Rectal smooth muscle tissue (tissue), 1 donor: ENCODE measurements around the gene TFAP2A.

Experiments used
- H3K27ac ChIP-seq: one replicate; pipeline ENCODE4 v1.7.0; 2013; ENCODE audit warnings: low read depth, low read length, inconsistent platforms
- H3K27me3 ChIP-seq: one replicate; pipeline ENCODE4 v1.7.0; 2013; ENCODE audit warnings: low read length; ENCODE audit not compliant: control insufficient read depth, insufficient read depth
- H3K36me3 ChIP-seq: one replicate; pipeline ENCODE4 v1.7.0; 2013; ENCODE audit warnings: low read length; ENCODE audit not compliant: control insufficient read depth, insufficient read depth
- H3K4me1 ChIP-seq: one replicate; pipeline ENCODE4 v1.7.0; 2013; ENCODE audit warnings: low read length; ENCODE audit not compliant: control insufficient read depth, insufficient read depth
- H3K4me3 ChIP-seq: one replicate; pipeline ENCODE4 v1.7.0; 2013; ENCODE audit warnings: low read length
- H3K9ac ChIP-seq: one replicate; pipeline ENCODE4 v1.7.0; 2013; ENCODE audit warnings: low read length

TFAP2A gene

GRCh38 chr6:10386756-10387654, 27.9 kb downstream of the TFAP2A start:
- H3K36me3 ChIP-seq, result no peaks in the 10 kb centered on the region
- no peaks in the 10 kb centered on the region for H3K4me1 ChIP-seq
- H3K4me3 ChIP-seq, result no peak overlapping the region
- no peak overlapping the region for H3K27ac ChIP-seq
- peaks cover 56% of the 10 kb centered on the region for H3K27me3 ChIP-seq
- H3K9ac ChIP-seq, result no peak overlapping the region

GRCh38 chr6:10386220-10386619, 28.7 kb downstream of the TFAP2A start:
- Histone ChIP-seq H3K4me3 (no peak overlapping the region), H3K4me1 (no peaks in the 10 kb centered on the region), H3K27ac (no peak overlapping the region), H3K9ac (no peak overlapping the region), H3K27me3 (peaks cover 62% of the 10 kb centered on the region), H3K36me3 (no peaks in the 10 kb centered on the region)

- Histone ChIP-seq H3K27me3 (peaks cover 56% of the 10 kb centered on the region), H3K36me3 (no peaks in the 10 kb centered on the region), H3K4me1 (no peaks in the 10 kb centered on the region), H3K27ac (no peak overlapping the region), H3K4me3 (no peak overlapping the region), H3K9ac (no peak overlapping the region)
Observed at GRCh38 chr6:10385524-10386132, 29.2 kb downstream of the TFAP2A start.

GRCh38 chr6:10384610-10385523, 30.0 kb downstream of the TFAP2A start:
- H3K27ac ChIP-seq, result no peak overlapping the region
- H3K9ac ChIP-seq, result no peak overlapping the region
- peaks cover 52% of the 10 kb centered on the region for H3K27me3 ChIP-seq
- H3K36me3 ChIP-seq, result no peaks in the 10 kb centered on the region
- H3K4me1 ChIP-seq, result no peaks in the 10 kb centered on the region
- no peak overlapping the region for H3K4me3 ChIP-seq

GRCh38 chr6:10384091-10384609, 30.7 kb downstream of the TFAP2A start:
- H3K36me3 ChIP-seq, result no peaks in the 10 kb centered on the region
- no peak overlapping the region for H3K4me3 ChIP-seq
- peaks cover 52% of the 10 kb centered on the region for H3K27me3 ChIP-seq
- no peak overlapping the region for H3K9ac ChIP-seq
- no peak overlapping the region for H3K27ac ChIP-seq
- H3K4me1 ChIP-seq, result no peaks in the 10 kb centered on the region

- Histone ChIP-seq H3K4me1 (no peaks in the 10 kb centered on the region), H3K27me3 (peaks cover 52% of the 10 kb centered on the region), H3K36me3 (no peaks in the 10 kb centered on the region), H3K9ac (no peak overlapping the region), H3K4me3 (no peak overlapping the region), H3K27ac (no peak overlapping the region)
Observed at GRCh38 chr6:10383331-10384090, 31.4 kb downstream of the TFAP2A start.

- Histone ChIP-seq H3K4me1 (no peaks in the 10 kb centered on the region), H3K9ac (no peak overlapping the region), H3K27me3 (peaks cover 48% of the 10 kb centered on the region), H3K27ac (no peak overlapping the region), H3K36me3 (no peaks in the 10 kb centered on the region), H3K4me3 (no peak overlapping the region)
Observed at GRCh38 chr6:10382728-10383330, 32.0 kb downstream of the TFAP2A start.

GRCh38 chr6:10382322-10382721, 32.6 kb downstream of the TFAP2A start:
- no peak overlapping the region for H3K9ac ChIP-seq
- no peaks in the 10 kb centered on the region for H3K4me1 ChIP-seq
- H3K27ac ChIP-seq, result no peak overlapping the region
- H3K4me3 ChIP-seq, result no peak overlapping the region
- H3K36me3 ChIP-seq, result no peaks in the 10 kb centered on the region
- peaks cover 43% of the 10 kb centered on the region for H3K27me3 ChIP-seq

- Histone ChIP-seq H3K27ac (no peak overlapping the region), H3K4me1 (no peaks in the 10 kb centered on the region), H3K9ac (no peak overlapping the region), H3K36me3 (no peaks in the 10 kb centered on the region), H3K27me3 (peaks cover 40% of the 10 kb centered on the region), H3K4me3 (no peak overlapping the region)
Observed at GRCh38 chr6:10381830-10382208, 33.1 kb downstream of the TFAP2A start.

GRCh38 chr6:10381133-10381829, 33.6 kb downstream of the TFAP2A start:
- no peaks in the 10 kb centered on the region for H3K4me1 ChIP-seq
- no peak overlapping the region for H3K9ac ChIP-seq
- no peak overlapping the region for H3K27ac ChIP-seq
- H3K36me3 ChIP-seq, result no peaks in the 10 kb centered on the region
- H3K27me3 ChIP-seq, result peaks cover 34% of the 10 kb centered on the region
- no peak overlapping the region for H3K4me3 ChIP-seq

- H3K36me3 ChIP-seq, result no peaks in the 10 kb centered on the region
- no peak overlapping the region for H3K27ac ChIP-seq
- H3K9ac ChIP-seq, result no peak overlapping the region
- no peaks in the 10 kb centered on the region for H3K4me1 ChIP-seq
- H3K27me3 ChIP-seq, result peaks cover 3% of the 10 kb centered on the region
- H3K4me3 ChIP-seq, result no peak overlapping the region
Observed at GRCh38 chr6:10375391-10375969, 39.4 kb downstream of the TFAP2A start.
